GF-D8 (cell line): ENCODE results near the gene EFCAB10.
"Not testable (repeated sequence)": the region's sequence is repeated elsewhere in the genome, so short reads cannot be mapped to it uniquely, and the experiment has no call there.

Experiments used
- DNase-seq: peaks from one replicate; lab custom pipeline; 2025; lab: John Stamatoyannopoulos, UW

Gene EFCAB10

DNA sequence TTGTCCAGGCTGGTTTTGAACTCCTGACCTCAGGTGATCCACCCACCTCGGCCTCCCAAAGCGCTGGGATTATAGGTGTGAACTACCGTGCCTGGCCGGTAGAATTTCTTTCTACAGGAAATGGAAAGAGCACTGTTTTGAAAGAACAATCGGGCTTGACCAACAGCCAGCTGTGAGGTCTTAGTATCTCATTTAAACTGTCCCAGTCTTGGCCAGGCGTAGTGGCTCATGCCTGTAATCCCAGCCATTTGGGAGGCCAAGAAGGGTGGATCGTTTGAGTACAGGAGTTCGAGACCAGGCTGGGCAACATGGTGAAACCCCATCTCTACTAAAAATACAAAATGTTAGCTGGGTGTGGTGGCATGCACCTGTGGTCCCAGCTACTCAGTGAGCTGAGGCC lies 17.8 kb upstream of the EFCAB10 start:
- not testable (repeated sequence) for DNase-seq

DNA sequence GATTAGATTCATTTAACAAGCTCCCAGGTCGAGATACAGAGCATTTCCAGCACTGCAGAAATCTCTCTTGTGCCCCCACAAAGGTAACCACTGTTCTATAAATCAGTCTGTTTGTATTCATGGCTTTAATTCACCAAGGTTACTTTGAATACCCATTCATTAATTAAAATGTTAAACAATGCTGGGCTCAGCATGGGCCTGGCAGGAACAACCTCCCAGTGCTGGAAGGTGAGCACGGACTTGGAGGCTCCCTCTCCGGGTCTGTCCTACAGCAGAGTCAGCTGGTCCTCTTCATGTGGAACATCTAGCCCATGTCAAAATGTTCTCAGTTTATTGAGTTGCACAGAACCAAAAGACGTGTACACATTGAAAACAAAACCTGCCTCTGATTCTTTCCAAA lies 15.6 kb upstream of the EFCAB10 start:
- DNase-seq = no peak

DNA sequence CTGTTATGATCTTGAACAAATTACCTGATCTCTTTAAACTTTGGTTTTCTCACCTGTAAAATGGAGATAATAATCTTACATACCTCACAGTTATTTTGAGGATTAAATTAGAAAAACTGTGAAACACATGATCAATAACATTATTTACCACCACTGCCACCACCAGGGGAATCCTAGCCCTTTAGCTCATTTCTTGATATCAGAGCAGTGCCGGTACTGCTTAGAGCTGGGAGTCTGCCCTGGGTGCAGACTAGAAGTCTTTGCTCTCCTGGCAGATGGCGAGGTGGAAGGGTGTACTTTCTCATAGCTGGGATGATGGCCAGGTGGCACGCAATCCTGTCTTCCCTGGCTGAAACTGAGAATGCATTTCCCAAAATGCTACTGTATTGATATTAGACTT lies 12.7 kb upstream of the EFCAB10 start:
- DNase-seq = no peak

DNA sequence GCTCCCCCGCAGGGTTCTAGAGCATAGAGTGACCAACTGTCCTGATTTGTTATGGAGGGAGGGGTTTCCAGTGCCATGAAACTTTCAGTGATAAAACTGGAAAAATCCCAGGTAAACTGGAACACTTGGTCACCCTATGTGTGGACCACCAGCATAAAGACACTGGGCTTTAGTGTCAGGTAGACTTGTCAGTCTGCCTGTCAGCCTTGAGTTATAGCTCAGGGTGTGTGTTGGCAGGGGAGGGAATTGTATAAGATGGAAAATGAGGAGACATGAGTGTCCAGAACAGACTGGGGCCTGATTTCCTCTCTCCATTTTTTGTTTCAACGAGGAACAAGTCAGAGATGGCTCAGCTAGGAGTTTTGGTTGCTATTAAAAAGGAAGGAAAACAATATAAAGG lies 10.2 kb upstream of the EFCAB10 start:
- no peak for DNase-seq

DNA sequence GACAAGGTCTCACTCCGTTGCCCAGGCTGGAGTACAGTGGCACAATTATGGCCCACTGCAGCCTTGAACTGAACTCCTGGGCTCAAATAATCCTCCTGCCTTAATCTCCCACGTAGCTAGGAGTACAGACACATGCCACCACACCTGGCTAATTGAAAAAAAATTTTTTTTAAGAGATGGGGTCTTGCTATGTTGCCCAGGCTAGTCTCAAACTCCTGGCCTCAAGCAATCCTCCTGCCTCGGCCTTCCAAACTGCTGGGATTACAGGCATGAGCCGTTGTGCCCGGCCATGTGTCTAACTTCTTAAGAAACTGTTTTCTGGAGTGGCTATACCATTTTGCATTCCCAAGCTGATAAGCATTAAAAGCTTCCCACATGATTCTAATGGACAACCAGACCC lies 9.5 kb upstream of the EFCAB10 start:
- no peak for DNase-seq

DNA sequence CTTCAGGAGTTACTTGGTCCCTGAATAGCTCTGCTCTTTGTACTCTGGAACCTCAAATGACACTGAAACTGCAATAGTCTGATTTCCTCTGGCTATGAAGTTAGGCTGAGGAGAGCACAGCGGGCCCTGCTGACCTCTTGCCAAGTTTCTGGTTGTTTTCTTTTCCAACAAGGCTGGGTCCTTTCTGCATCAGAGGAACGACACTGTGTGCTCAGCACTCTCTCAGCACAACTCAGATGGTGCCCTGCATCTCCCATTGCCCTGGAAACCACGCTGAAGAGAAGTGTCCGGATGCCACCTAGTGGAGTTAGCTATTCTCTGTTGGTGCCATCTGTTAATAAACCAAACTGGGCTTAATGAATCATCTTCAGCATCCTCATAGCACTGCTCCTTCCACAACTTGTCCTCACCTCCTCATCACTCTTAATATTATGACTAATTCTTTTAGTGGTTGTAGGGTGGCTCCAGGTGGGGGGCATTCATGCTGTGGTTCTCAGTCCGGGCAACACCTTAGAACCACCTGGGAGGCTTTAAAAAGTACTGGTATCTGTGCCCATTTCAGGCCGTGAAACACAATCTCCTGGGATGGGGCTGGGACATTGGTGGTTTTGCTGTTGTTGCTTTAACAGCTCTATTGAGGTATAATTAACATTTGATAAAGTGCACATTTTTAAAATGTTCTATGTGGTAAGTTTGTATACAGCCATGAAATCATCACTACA lies 8.2 kb upstream of the EFCAB10 start:
- peak; percentile 30 for DNase-seq

DNA sequence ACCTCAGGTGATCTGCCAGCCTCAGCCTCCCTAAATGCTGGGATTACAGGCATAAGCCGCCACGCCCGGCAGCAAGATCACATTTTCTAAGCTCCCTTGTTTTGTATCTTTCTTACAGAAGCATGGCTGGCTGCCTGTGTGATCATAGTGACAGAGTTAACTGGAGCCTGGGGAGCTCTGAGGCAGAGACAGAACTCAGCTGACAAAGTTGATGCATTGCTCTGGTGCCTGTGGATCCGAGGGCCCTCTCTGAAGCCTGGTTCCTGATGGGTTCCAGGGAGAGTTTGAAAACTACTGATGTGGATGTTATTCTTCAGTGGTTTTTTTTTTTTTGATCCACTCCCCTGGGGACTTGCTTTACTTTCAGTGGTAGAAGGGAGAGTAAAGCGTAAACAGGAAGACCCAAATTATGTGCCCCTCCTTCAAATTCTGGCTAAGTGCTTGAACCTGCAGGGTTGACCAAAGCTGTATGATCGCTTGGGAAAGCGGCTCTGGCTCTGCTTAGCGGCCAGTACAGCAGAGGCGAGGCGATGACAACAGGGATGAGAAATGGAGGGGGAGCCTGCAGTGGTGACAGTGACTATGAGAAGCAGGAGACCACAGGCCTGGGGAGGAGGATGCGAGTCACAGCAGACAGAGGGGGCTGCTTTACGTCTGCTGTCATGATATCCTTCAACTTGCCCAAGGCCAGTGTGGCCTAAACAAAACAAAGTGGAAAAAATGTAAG lies 6.8 kb upstream of the EFCAB10 start:
- DNase-seq = no peak

DNA sequence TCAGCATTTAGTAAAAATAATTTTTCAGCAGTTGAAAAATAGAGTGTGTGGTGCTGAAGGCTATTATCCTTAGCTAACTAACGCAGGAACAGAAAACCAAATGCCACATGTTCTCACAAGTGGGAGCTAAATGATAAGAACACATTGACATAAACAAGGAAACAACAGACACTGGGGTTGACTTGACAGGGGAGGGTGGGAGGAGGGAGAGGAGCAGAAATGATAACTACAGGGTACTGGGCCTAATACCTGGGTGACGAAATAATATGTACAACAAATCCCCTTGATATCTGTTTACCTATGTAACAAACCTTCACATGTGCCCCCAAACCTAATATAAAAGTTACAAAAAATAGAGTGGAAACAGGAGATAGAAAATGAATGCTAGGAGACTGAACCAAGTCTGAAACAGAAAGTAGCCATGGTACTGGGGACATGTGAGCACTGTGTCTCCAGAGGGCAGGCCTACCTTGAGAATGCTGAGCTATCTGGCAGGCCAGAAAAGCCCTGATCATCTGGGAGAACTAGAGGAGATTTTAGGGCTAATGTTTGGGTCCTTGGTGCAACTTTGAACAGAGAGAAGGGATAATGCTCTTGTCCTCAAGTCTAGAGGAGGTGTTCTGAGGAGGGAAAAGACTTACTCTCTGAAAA lies 4.7 kb upstream of the EFCAB10 start:
- no peak for DNase-seq

DNA sequence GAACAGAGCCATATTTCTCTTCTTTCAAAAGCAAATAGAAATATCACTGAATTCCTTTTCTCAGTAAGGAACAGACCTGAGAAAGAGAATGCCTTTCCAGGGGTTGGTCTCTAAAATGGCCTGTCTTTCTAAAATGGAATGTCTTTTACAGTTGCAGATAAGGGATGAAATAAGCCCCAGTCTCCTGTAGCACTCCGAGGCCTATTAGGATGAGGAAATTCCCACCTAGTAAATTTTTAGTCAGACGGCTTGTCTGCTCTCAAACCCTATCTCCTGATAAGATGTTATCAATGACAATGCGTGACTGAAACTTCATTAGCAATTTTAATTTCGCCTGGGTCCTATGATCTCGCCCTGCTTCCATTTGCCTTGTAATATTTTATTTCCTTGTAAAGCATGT lies 2.9 kb upstream of the EFCAB10 start:
- no peak for DNase-seq

DNA sequence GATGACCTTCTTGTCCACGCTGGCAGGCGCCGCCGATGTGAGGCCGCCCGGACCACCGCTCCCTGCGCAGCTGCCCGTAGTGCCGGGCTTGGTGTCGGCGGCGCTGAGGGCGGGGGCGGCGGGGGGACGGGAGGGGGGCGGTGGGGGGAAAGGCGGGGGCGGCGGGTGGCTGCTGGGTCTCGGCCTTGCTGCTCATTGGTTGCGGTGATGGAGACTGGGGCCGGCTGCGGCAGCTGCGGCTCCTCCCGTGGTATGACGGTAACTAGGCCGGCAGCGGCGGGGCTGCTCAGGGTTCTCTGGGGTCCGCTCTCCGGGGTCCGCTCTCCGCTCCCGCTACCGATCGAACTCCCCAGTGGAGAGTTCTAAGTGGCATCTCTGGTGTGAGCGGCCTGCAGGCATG lies 1.8 kb upstream of the EFCAB10 start:
- DNase-seq = no peak

DNA sequence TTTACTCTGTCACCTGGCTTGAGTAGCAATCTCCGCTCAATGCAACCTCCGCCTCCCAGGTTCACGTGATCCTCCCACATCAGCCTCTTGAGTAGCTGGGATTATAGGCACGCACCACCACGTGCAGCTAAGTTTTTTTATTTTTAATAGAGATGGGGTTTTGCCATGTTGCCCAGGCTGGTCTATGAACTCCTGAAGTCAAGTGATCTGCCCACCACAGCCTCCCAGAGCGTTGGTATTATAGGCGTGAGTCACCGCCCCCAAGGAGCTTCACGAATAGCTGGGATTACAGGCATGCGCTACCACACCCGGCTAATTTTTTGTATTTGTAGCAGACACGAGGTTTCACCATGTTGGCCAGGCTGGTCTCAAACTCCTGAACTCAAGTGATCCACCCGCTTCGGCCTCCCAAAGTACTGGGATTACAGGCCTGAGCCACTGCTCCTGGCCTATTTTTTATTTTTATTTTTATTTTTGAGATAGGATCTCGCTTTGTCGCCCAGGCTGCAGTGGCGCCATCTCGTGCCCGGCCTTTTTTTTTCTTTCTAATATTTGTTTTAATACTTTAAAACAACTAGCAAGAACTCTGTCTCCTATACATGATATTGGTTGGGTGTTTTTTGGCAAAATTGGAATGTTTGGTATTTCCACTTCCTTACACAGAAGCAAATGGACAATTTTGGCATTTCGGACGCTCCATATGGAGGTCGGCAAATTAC lies 1.1 kb downstream of the EFCAB10 start:
- no peak for DNase-seq

DNA sequence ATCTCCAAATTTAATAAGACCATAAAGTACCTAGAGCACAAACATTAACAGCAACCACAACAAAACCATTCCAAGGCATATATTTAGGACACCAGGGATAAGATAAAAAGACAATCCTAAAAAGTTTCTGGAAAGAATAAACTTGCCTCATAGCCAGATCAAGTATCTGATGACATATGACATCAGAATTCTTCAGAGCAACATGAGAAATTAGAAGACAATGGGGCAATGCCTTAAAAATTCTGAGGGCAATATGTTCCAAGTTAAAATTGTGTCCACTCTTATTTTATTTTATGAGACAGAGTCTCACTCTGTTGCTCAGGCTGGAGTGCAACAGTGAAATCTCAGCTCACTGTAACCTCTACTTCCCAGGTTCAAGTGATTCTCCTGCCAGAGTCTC lies 2.8 kb downstream of the EFCAB10 start:
- no peak for DNase-seq

DNA sequence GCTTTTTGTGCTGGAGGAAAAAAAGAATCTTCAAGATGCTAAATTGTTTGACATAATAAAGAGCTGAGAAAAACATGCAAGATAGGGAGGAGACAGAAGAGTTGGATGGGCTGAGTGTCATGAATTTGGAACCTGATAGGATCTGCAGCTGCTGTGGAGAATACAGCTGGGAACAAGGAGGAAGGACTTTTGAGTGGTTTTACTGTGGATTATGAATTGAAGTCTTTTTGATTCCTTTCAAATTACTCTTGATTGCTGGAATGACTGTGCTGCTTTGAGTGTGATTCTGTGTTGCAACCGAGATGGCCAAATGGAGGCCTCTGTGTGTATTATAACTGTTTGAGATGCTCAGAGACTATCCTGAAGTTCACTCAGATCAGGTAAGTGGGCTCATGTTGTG lies 4.0 kb downstream of the EFCAB10 start:
- no peak for DNase-seq

DNA sequence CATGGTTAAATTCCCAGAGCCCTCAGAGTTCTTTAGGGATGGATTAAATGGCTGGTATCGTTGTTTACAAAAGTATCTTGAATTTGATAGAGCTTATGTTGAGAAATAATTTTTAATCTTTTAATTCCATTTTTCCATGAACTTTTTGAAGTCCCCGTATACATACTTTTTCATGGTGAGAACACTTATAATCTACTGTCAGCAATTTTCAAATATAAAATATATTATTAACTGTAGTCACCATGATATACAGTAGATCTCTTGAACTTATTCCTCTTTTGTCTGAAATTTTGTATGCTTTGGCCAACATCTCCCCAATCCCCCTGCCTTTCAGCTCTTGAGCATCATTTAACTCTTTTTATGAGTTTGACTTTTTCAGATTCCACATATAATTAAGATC lies 9.4 kb downstream of the EFCAB10 start:
- DNase-seq = no peak

DNA sequence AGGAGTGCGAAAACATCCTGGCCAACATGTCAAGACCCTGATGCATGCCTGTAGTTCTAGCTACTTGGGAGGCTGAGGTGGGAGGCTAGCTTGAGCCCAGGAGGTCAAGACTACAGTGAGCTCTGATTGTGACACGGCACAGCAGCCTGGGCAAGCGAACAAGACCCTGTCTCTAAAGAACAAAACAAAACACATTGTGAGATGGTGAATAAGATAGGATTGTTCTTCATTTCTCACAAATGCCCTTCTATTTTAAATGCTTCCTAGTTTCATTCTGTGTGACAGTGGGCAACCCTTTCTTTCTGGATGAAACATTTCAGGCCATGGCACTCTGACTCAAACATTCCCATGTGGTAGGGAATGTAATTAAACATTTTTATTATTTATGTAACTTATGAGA lies 13.5 kb downstream of the EFCAB10 start:
- no peak for DNase-seq

DNA sequence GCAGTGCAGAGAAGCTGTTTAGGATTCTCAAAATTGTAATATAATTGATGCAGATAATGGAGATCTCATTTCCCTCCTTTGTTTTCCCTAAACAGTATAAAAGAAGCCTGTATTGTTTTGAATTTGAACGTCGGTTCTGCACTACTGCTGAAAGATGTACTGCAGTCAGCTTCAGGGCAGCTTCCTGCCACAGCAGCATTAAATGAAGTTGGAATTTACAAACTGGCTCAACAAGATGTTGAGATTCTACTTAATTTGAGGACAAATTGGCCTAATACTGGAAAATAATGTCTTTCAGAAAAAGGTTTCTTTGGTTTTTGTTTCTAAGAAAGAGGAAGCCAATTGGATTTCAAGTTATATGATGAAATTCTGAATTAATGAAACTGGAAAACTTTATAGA lies 14.3 kb downstream of the EFCAB10 start:
- DNase-seq = no peak

DNA sequence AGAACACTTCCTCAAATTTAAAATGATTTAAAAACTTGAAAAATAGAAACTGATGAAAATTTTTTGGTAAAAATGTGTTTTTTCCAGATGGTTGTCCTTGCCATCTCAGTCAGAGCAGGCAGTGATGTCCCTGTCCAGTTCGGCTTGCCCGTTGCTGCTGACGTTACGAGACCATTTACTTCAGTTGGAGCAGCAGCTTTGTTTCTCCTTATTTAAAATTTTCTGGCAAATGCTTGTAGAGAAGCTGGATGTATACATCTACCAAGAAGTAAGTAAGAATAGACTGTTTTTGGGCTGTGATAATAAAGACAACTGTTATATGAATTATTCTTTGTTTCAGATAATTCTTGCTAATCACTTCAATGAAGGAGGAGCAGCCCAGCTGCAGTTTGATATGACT lies 16.1 kb downstream of the EFCAB10 start:
- DNase-seq = no peak

DNA sequence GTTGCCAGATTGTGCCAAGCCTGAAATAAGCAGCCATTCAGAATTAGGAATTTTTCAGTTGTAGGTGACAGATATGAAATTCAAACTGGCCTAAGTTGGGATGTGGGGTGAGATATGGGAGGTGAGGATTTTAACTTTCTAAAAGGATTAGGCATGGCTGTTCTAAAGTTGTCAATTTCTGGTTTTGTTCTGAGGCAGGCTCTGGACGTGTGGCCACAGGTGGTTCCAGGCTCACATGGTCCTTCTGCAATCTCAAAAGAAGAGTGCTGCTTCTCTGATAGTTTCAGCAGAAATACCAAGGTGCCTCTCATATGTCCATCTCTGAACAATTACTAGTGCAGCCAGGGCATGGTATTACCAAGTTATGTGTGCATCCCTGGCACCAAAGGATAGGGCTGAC lies 21.4 kb downstream of the EFCAB10 start:
- DNase-seq = no peak

DNA sequence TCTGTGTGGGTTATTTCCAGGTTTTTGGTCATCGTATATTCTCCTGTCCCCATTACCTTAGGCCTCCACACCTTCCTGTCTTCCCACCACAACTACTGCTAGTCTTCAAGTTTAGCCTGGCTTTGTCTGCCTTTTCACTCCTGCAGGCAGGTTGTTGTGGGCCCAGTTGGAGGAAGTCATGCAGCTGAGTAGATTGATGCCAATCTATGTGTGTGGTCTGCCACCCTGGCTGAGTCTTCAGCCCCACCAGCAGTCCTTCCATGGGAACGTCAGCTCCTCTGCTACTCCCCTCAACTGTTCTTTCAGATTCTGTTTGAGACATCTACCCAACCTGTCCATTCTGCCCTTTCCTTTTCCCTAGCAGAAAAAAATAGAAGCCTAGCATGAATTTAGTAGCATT lies 43.0 kb downstream of the EFCAB10 start:
- no peak for DNase-seq

DNA sequence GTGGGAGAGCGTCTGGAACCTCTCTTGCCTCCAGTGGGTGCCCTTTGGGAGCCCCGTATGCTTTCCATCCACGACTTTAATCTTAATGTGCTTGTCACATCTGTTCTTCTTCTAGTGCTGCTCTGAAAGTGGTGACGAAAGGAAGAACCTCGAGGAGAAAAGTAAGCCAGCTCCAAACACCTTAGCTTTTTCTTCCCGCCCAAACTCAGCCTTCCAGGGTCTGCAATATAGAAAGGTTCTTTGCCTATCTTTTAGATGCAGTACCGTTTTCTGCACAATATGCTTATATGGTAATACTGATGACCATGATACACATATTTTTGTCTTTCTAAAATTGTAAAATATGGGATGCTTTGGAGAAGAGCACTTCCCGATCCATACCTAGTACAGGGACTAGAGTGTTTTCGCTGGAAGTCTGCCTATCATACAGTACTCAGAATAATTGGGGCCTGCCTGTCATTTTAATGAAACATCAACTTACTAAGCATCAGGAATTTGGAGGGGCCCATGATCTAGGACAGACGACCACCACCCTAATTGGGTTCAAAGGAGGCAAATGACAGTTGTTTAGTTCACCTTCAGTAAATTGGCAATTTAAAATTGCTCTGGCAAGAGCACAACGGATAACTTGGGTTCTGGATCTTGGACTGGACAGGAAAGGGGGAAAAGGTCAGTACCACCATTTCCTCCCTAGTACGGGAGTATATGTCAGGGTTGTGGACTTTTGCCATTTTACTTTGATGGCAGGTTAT lies 48.4 kb downstream of the EFCAB10 start:
- DNase-seq = no peak

DNA sequence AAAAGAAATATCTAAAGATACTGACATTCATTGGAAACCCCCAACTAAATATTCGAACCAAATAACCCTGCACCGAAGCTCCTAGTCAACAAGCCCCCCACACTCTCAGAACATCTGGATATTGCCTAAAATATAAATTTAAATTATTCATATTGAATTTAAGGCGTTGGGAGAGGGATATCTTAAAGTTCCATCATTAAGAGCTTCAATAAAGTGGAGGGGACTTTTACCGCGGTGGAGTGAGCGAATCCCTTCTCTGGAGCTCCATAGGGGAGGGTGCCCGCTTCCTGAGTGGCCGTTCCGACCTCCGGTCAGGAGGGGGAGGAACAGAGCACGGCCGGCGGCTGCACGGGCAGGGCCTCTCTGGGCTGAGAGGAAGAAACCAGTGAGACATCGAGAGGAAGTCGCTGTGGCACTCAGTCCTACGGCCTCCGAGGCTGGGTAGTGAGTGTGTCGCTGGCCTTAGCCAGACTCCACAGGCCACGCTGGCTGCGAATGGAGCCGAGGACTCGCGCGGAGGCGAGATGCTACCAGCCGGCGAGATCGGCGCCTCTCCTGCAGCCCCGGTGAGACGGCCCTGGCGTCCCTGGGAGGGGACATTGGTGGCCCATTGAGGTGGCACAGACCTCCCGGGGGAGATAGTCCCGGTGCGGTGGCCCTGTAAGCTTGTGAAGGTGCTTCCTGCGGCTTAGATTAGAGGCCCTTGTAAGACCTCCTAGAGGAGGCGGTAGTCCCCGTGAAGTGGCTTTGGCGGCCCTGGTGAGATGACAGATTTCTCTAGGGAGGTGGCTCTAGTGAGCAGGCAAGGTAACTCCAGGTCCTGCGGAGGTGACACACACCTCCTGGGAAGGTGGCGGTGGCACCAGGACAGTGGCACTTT lies 49.3 kb downstream of the EFCAB10 start, which contains the start of gene RINT1:
Gene RINT1, plus strand, starts transcription at position 410 of the 880 bp plus-strand sequence. Its CDS starts 115 bp downstream, at position 525.
- DNase-seq = peak; percentile 87
